CD4-positive, alpha-beta memory T cell (primary cell): Measurements from ENCODE around the gene UBN1. TPM values are rescaled to one million over a fixed set of nuclear protein-coding genes. Genes with fewer than 3 reads are reported as not detected.

ENCODE experiments used
- CTCF ChIA-PET: fragments of 350-600 bp; sonication (Branson Sonifier 250); formaldehyde crosslinking; loops from one replicate; lab custom pipeline; 2021; ENCODE audit warnings: inconsistent platforms; ENCODE audit not compliant: partially characterized antibody; lab: Charles Lee
- POLR2A ChIA-PET: fragments of 350-600 bp; sonication (Branson Sonifier 250); formaldehyde crosslinking; loops from one replicate; lab custom pipeline; 2021; ENCODE audit not compliant: partially characterized antibody; lab: Charles Lee
- DNase-seq, 5 donors: peaks; one replicate each; pipeline versions ENCODE4 v3.0.0 to v3.0.0-alpha.2; 2020 to 2022; ENCODE audit warnings: mixed read lengths in 1 of 5
- H3K27ac ChIP-seq: one replicate; pipeline ENCODE4 v1.7.0; 2013; ENCODE audit warnings: low read depth, low read length
- H3K27me3 ChIP-seq: 2 replicates; pipeline ENCODE4 v1.7.0; 2013; ENCODE audit warnings: mild to moderate bottlenecking, low read length, moderate library complexity; ENCODE audit not compliant: insufficient read depth
- H3K36me3 ChIP-seq: 2 replicates; pipeline ENCODE4 v1.7.0; 2013; ENCODE audit warnings: mild to moderate bottlenecking, low read length, moderate library complexity; ENCODE audit not compliant: insufficient read depth
- H3K4me1 ChIP-seq: 2 replicates; pipeline ENCODE4 v1.7.0; 2013; ENCODE audit warnings: mild to moderate bottlenecking, low read length, moderate library complexity; ENCODE audit not compliant: insufficient read depth
- H3K4me3 ChIP-seq, 2 donors: one replicate each; pipeline ENCODE4 v1.7.0; 2013; ENCODE audit warnings: low read length in 2 of 2, mild to moderate bottlenecking in 1 of 2
- H3K9me3 ChIP-seq, 2 donors: one replicate each; pipeline ENCODE4 v1.7.0; 2013; ENCODE audit warnings: low read length in 2 of 2, control low read depth in 1 of 2; ENCODE audit not compliant: control insufficient read depth in 1 of 2
- H3K27ac Mint-ChIP-seq, 7 donors: one replicate each; pipeline ENCODE4 v1.8.0; 2020 to 2021; ENCODE audit warnings: mixed read lengths in 7 of 7, mild to moderate bottlenecking in 6 of 7, inconsistent platforms in 3 of 7, moderate library complexity in 3 of 7
- H3K27me3 Mint-ChIP-seq, 2 donors: one replicate each; pipeline ENCODE4 v1.8.0; 2020 to 2021; ENCODE audit warnings: mixed read lengths in 2 of 2
- H3K36me3 Mint-ChIP-seq, 2 donors: one replicate each; pipeline ENCODE4 v1.8.0; 2020 to 2021; ENCODE audit warnings: mixed read lengths in 2 of 2, inconsistent platforms in 1 of 2, mild to moderate bottlenecking in 1 of 2
- H3K4me1 Mint-ChIP-seq, 4 donors: one replicate each; pipeline ENCODE4 v1.8.0; 2020 to 2021; ENCODE audit warnings: mixed read lengths in 4 of 4, mild to moderate bottlenecking in 1 of 4
- H3K4me3 Mint-ChIP-seq, 8 donors: one replicate each; pipeline ENCODE4 v1.8.0; 2020 to 2021; ENCODE audit warnings: mixed read lengths in 8 of 8, mild to moderate bottlenecking in 7 of 8, moderate library complexity in 6 of 8, inconsistent platforms in 3 of 8
- H3K9me3 Mint-ChIP-seq, 8 donors: one replicate each; pipeline ENCODE4 v1.8.0; 2020 to 2021; ENCODE audit warnings: mixed read lengths in 8 of 8, mild to moderate bottlenecking in 5 of 8, inconsistent platforms in 3 of 8, moderate library complexity in 1 of 8
- intact Hi-C: fragments of 100-400 bp; cut with micrococcal nuclease; formaldehyde crosslinking; loops from one replicate; pipeline ENCODE4 v1.15.1; 2023
- polyA plus RNA-seq, 2 donors: library from polyadenylated mRNA; unstranded; fragments of 300-500 nt; fragmentation: Illumina TruSeq; gene quantifications; one replicate each; pipeline ENCODE4 v1.2.3, GENCODE V29; 2021
- total RNA-seq, 2 experiments: library from RNA; stranded (reverse); gene quantifications; one replicate each; pipeline ENCODE4 v1.2.3, GENCODE V29; 2021

UBN1 gene
- total and polyA plus RNA-seq, 4 experiments from 2014 or later = 6.0 to 42.7 (median 29.0) TPM

GRCh38 chr16:4801051-4801961 is 46.0 kb upstream of the UBN1 start:
- no peaks in the 10 kb centered on the region for H3K27me3 Mint-ChIP-seq
- CTCF ChIA-PET = interaction anchor here (1.0 to 2.0 kb wide), 2 partner anchors 66 to 177 kb away, joined by 3 to 6 read pairs; partner anchors contain the start of genes ANKS3, DNAAF8 and MGRN1
- peak overlapping the region; percentile 88 to 97 (median 90) for H3K27ac Mint-ChIP-seq
- H3K4me3 ChIP-seq = peak overlapping the region in 1 of 2 donors; percentile 58
- peaks cover 1 to 25% (median 11%) of the 10 kb centered on the region in 4 donors for H3K4me1 Mint-ChIP-seq
- DNase-seq = no peak
- H3K9me3 Mint-ChIP-seq = no peaks in the 10 kb centered on the region
- POLR2A ChIA-PET = interaction anchor here (1.1 to 5.1 kb wide), 10 partner anchors 14 to 287 kb away, joined by 3 to 58 read pairs (median 5); partner anchors contain the start of genes ANKS3, DNAAF8, GLYR1 and NAGPA
- H3K4me1 ChIP-seq = peaks cover 18% of the 10 kb centered on the region
- H3K27me3 ChIP-seq = no peaks in the 10 kb centered on the region
- intact Hi-C loops = loop anchor here (10.0 kb wide), 1 partner anchor 187 kb away; the partner anchor contains the start of gene UBALD1
- H3K36me3 ChIP-seq = no peaks in the 10 kb centered on the region
- no peaks in the 10 kb centered on the region for H3K9me3 ChIP-seq
- H3K36me3 Mint-ChIP-seq = peaks cover 4 to 22% of the 10 kb centered on the region in 2 donors
- H3K27ac ChIP-seq = peak overlapping the region; percentile 72
- H3K4me3 Mint-ChIP-seq = peak overlapping the region; percentile 83 to 95 (median 88)

GRCh38 chr16:4801962-4802658 is 45.2 kb upstream of the UBN1 start, which contains the start of gene ROGDI:
Gene ROGDI, minus strand, starts transcription at chr16:4802633. Its CDS starts 62 bp downstream, at chr16:4802571.
- Histone ChIP-seq H3K27me3 (no peaks in the 10 kb centered on the region), H3K36me3 (no peaks in the 10 kb centered on the region), H3K4me3 (peak within 1 kb of the TSS; percentile 52 to 58), H3K4me1 (peaks cover 18% of the 10 kb centered on the region), H3K9me3 (no peaks in the 10 kb centered on the region), H3K27ac (peak within 1 kb of the TSS; percentile 72)
- intact Hi-C loops = loop anchor here (2.0 to 10.0 kb wide), 3 partner anchors 45 to 187 kb away; partner anchors contain the start of genes ANKS3, DNAAF8, GLYR1 and UBALD1
- DNase-seq = peak; percentile 86 to 93 (median 90)
- Mint-ChIP-seq H3K9me3 (no peaks in the 10 kb centered on the region), H3K27me3 (no peaks in the 10 kb centered on the region), H3K4me3 (peak within 1 kb of the TSS; percentile 84 to 95 (median 88)), H3K36me3 (peaks cover 4 to 25% of the 10 kb centered on the region in 2 donors), H3K4me1 (peaks cover 1 to 25% (median 11%) of the 10 kb centered on the region in 4 donors), H3K27ac (peak within 1 kb of the TSS; percentile 88 to 97 (median 90))
- CTCF ChIA-PET = interaction anchor here (0.6 to 2.0 kb wide), 3 partner anchors 11 to 178 kb away, joined by 3 to 6 read pairs (median 3); partner anchors contain the start of genes ANKS3, DNAAF8 and MGRN1
- POLR2A ChIA-PET = interaction anchor here (0.8 to 5.1 kb wide), 15 partner anchors 14 to 287 kb away, joined by 3 to 58 read pairs (median 4); partner anchors contain the start of genes ANKS3, DNAAF8, GLYR1 and MGRN1

- DNase-seq = peak; percentile 88 to 97 (median 92)
- Mint-ChIP-seq H3K4me3 (peak overlapping the region; percentile 82 to 90 (median 85)), H3K27ac (peak overlapping the region; percentile 66 to 97 (median 82)), H3K36me3 (peaks cover 11 to 32% of the 10 kb centered on the region in 2 donors), H3K9me3 (no peaks in the 10 kb centered on the region), H3K27me3 (no peaks in the 10 kb centered on the region), H3K4me1 (peaks cover 1 to 25% (median 11%) of the 10 kb centered on the region in 4 donors)
- Histone ChIP-seq H3K4me1 (peaks cover 18% of the 10 kb centered on the region), H3K4me3 (peak overlapping the region; percentile 52 to 58), H3K27me3 (no peaks in the 10 kb centered on the region), H3K36me3 (peaks cover 5% of the 10 kb centered on the region), H3K27ac (peak overlapping the region; percentile 72), H3K9me3 (no peaks in the 10 kb centered on the region)
- intact Hi-C loops = loop anchor here (1.0 to 10.0 kb wide), 4 partner anchors 34 to 188 kb away; partner anchors contain the start of genes ANKS3, DNAAF8, GLYR1 and UBALD1
- ChIA-PET CTCF (interaction anchor here (0.6 to 2.0 kb wide), 2 partner anchors 11 to 68 kb away, joined by 3 to 6 read pairs; partner anchors contain the start of genes ANKS3 and DNAAF8), POLR2A (interaction anchor here (0.8 to 5.1 kb wide), 16 partner anchors 13 to 529 kb away, joined by 3 to 58 read pairs (median 4); partner anchors contain the start of genes ANKS3, DNAAF8, GLYR1 and MGRN1)
Measured at GRCh38 chr16:4802659-4803287, 44.5 kb upstream of the UBN1 start.

GRCh38 chr16:4803401-4803844 is 43.9 kb upstream of the UBN1 start:
- Mint-ChIP-seq H3K36me3 (peaks cover 11 to 33% of the 10 kb centered on the region in 2 donors), H3K4me3 (peak overlapping the region; percentile 82 to 90 (median 84)), H3K27me3 (no peaks in the 10 kb centered on the region), H3K27ac (peak overlapping the region in 5 of 7 donors; percentile 15 to 97 (median 82)), H3K9me3 (no peaks in the 10 kb centered on the region), H3K4me1 (peaks cover 1 to 25% (median 11%) of the 10 kb centered on the region in 4 donors)
- peak overlapping the region in 1 of 2 donors; percentile 52 for H3K4me3 ChIP-seq
- no peaks in the 10 kb centered on the region for H3K27me3 ChIP-seq
- intact Hi-C loops = loop anchor here (1.0 to 10.0 kb wide), 4 partner anchors 35 to 189 kb away; partner anchors contain the start of genes ANKS3, DNAAF8, GLYR1 and UBALD1
- H3K4me1 ChIP-seq = peaks cover 18% of the 10 kb centered on the region
- DNase-seq = no peak
- POLR2A ChIA-PET = interaction anchor here (0.8 to 5.1 kb wide), 15 partner anchors 12 to 530 kb away, joined by 3 to 58 read pairs (median 4); partner anchors contain the start of genes ANKS3, DNAAF8, GLYR1 and MGRN1
- H3K9me3 ChIP-seq = no peaks in the 10 kb centered on the region
- peaks cover 7% of the 10 kb centered on the region for H3K36me3 ChIP-seq
- CTCF ChIA-PET = interaction anchor here (2.0 kb wide), 1 partner anchor 69 kb away, joined by 6 read pairs; the partner anchor contains the start of genes ANKS3 and DNAAF8
- no peak overlapping the region for H3K27ac ChIP-seq

GRCh38 chr16:4803898-4804762 is 43.2 kb upstream of the UBN1 start:
- H3K36me3 ChIP-seq = peaks cover 7% of the 10 kb centered on the region
- DNase-seq = no peak
- H3K9me3 Mint-ChIP-seq = no peaks in the 10 kb centered on the region
- H3K4me1 ChIP-seq = peaks cover 18% of the 10 kb centered on the region
- H3K4me3 ChIP-seq = no peak overlapping the region
- POLR2A ChIA-PET = interaction anchor here (0.6 to 1.7 kb wide), 3 partner anchors 62 to 303 kb away, joined by 3 to 23 read pairs (median 4); partner anchors contain the start of genes ANKS3 and DNAAF8
- peaks cover 1 to 25% (median 11%) of the 10 kb centered on the region in 4 donors for H3K4me1 Mint-ChIP-seq
- intact Hi-C loops = loop anchor here (1.0 to 10.0 kb wide), 4 partner anchors 36 to 189 kb away; partner anchors contain the start of genes ANKS3, DNAAF8, GLYR1 and UBALD1
- H3K27ac Mint-ChIP-seq = peak overlapping the region in 5 of 7 donors; percentile 12 to 97 (median 48)
- peaks cover 11 to 37% of the 10 kb centered on the region in 2 donors for H3K36me3 Mint-ChIP-seq
- no peaks in the 10 kb centered on the region for H3K9me3 ChIP-seq
- no peak overlapping the region for H3K27ac ChIP-seq
- peak overlapping the region in 5 of 8 donors; percentile 21 to 53 (median 35) for H3K4me3 Mint-ChIP-seq
- no peaks in the 10 kb centered on the region for H3K27me3 Mint-ChIP-seq
- CTCF ChIA-PET = no interaction called here
- H3K27me3 ChIP-seq = no peaks in the 10 kb centered on the region
